HepG2 (cell line): ENCODE measurements around the gene MAPK4. TPM values are rescaled to one million over a fixed set of nuclear protein-coding genes. Genes with fewer than 3 reads are reported as not detected.

Source experiments
- ATAC-seq: fragments of 200-7000 bp; cut with Tn5 transposase; 3 replicates; pipeline ENCODE4 v1.9.1; 2020; ENCODE audit warnings: mild to moderate bottlenecking, moderate library complexity
- BruUV-seq: library from RNA; stranded (reverse); fragments of 400-500 nt; replicated peaks from 2 replicates; lab custom pipeline; 2021; lab: Mats Ljungman, UMichigan
- CTCF ChIA-PET: fragments of 300-600 bp; formaldehyde crosslinking; extraction: SDS; loops from one replicate; lab custom pipeline; 2021; ENCODE audit warnings: low total read pairs, inconsistent platforms, low intra/inter-chr PET ratio; lab: Yijun Ruan, JAX
- POLR2A ChIA-PET: fragments of 350-600 bp; sonication (Branson Sonifier 250); formaldehyde crosslinking; loops from one replicate; lab custom pipeline; 2020; ENCODE audit warnings: antibody characterized with exemption, inconsistent platforms; lab: Yijun Ruan, JAX
- DNase-seq: peaks from one replicate; pipeline ENCODE4 v3.0.0-alpha.2; 2015; ENCODE audit warnings: low spot score
- FAIRE-seq: peaks from 3 replicates; lab custom pipeline; 2011; peaks lifted over from hg19 to GRCh38; lab: Jason Lieb, UNC
- H2AFZ ChIP-seq: one replicate; pipeline ENCODE4 v1.6.1; 2011; ENCODE audit warnings: low read length, inconsistent platforms
- H3K27ac ChIP-seq: fragments of 300-600 bp; 3 replicates; pipeline ENCODE4 v1.8.0; 2011; ENCODE audit warnings: mixed run types, mild to moderate bottlenecking, mixed read lengths, low read length, inconsistent platforms; ENCODE audit not compliant: insufficient read depth; ENCODE audit errors: extremely low read length
- H3K27me3 ChIP-seq, 2 experiments: fragments of 200-600 bp in 1 of 2; 2 replicates in 1 of 2; 3 replicates in 1 of 2; pipeline versions ENCODE4 v1.6.0 to v1.8.0; 2011; ENCODE audit warnings: low read length in 2 of 2, mild to moderate bottlenecking in 2 of 2, moderate library complexity in 2 of 2, inconsistent platforms in 1 of 2; ENCODE audit not compliant: insufficient read depth in 2 of 2, control insufficient read depth in 1 of 2
- H3K36me3 ChIP-seq, 2 experiments: fragments of 200-600 bp in 1 of 2; replicated peaks in 1 of 2; 2 replicates in 1 of 2; 3 replicates in 1 of 2; pipeline versions ENCODE4 v1.5.1 to v1.8.0; 2011; ENCODE audit warnings: low read length in 2 of 2, inconsistent platforms in 1 of 2; ENCODE audit not compliant: insufficient read depth in 2 of 2, control insufficient read depth in 1 of 2
- H3K4me1 ChIP-seq: 2 replicates; pipeline ENCODE4 v1.5.1; 2012; ENCODE audit warnings: low read length, inconsistent platforms; ENCODE audit not compliant: insufficient read depth
- H3K4me2 ChIP-seq: 2 replicates; pipeline ENCODE4 v1.6.0; 2011; ENCODE audit warnings: low read depth, low read length, inconsistent platforms
- H3K4me3 ChIP-seq, 3 experiments: fragments of 200-600 bp in 1 of 3; sonication (generic), shearing (Covaris generic) in 1 of 3; replicated peaks in 1 of 3; 2 replicates each; pipeline ENCODE4 v1.5.1; 2011 to 2016; ENCODE audit warnings: low read length in 3 of 3, inconsistent platforms in 2 of 3, low read depth in 2 of 3, mild to moderate bottlenecking in 2 of 3, control low read depth in 1 of 3, mixed read lengths in 1 of 3; ENCODE audit not compliant: insufficient read depth in 1 of 3
- H3K79me2 ChIP-seq: one replicate; pipeline ENCODE4 v1.6.1; 2011; ENCODE audit warnings: low read length, inconsistent platforms; ENCODE audit not compliant: insufficient read depth
- H3K9ac ChIP-seq: 2 replicates; pipeline ENCODE4 v1.6.0; 2011; ENCODE audit warnings: mild to moderate bottlenecking, low read depth, low read length, inconsistent platforms; ENCODE audit not compliant: insufficient read depth
- H3K9me3 ChIP-seq: 2 replicates; pipeline ENCODE4 v1.5.1; 2012; ENCODE audit warnings: mild to moderate bottlenecking, low read length
- H4K20me1 ChIP-seq: 2 replicates; pipeline ENCODE4 v1.6.0; 2011; ENCODE audit warnings: inconsistent platforms, mild to moderate bottlenecking, low read length, moderate library complexity; ENCODE audit not compliant: insufficient read depth
- DPF2 ChIP-seq: sonication (generic); formaldehyde crosslinking; IDR thresholded peaks from 2 replicates; pipeline ENCODE4 v1.4.0; 2020; ENCODE audit warnings: mild to moderate bottlenecking, low read depth, missing genetic modification reagents, borderline replicate concordance
- FUBP1 ChIP-seq: sonication (generic); formaldehyde crosslinking; IDR thresholded peaks from 2 replicates; pipeline ENCODE4 v1.5.1; 2020; ENCODE audit warnings: missing genetic modification reagents, mild to moderate bottlenecking, borderline replicate concordance
- GABPA ChIP-seq, 2 experiments: IDR thresholded peaks; 2 replicates each; pipeline ENCODE4 v1.6.1; 2011 to 2016; ENCODE audit warnings: low read depth in 2 of 2, low read length in 1 of 2, missing biosample characterization in 1 of 2, missing genetic modification characterization in 1 of 2
- GMEB2 ChIP-seq: IDR thresholded peaks from 2 replicates; pipeline ENCODE4 v1.6.1; 2016; ENCODE audit warnings: missing biosample characterization, missing genetic modification reagents, low read depth
- NR0B2 ChIP-seq: sonication (generic); formaldehyde crosslinking; IDR thresholded peaks from 2 replicates; pipeline ENCODE4 v1.4.0; 2020; ENCODE audit warnings: mild to moderate bottlenecking, missing genetic modification reagents
- SUZ12 ChIP-seq: fragments of 150-350 bp; IDR thresholded peaks from 2 replicates; pipeline ENCODE4 v1.6.1; 2014; ENCODE audit warnings: low read depth, low read length
- YEATS4 ChIP-seq: sonication (generic); formaldehyde crosslinking; IDR thresholded peaks from 2 replicates; pipeline ENCODE4 v1.4.0; 2020; ENCODE audit warnings: missing genetic modification reagents, borderline replicate concordance
- ZKSCAN8 ChIP-seq: IDR thresholded peaks from 2 replicates; pipeline ENCODE4 v1.6.1; 2016; ENCODE audit warnings: borderline replicate concordance, missing genetic modification reagents, missing compliant biosample characterization
- WGBS: methylation state at CpG from one replicate; pipeline ENCODE4 v1.1.6; 2017; ENCODE audit warnings: low lambda C conversion rate; 5-methylcytosine and 5-hydroxymethylcytosine counted together
- in situ Hi-C: cut with HindIII; loops from 2 replicates; pipeline ENCODE4 v1.10.0; 2017; ENCODE audit warnings: low pct_unique_long_range_greater_than_20kb; ENCODE audit not compliant: extremely low pct_ligation_motif_present
- intact Hi-C: fragments of 100-400 bp; cut with micrococcal nuclease; formaldehyde crosslinking; loops from one replicate; pipeline ENCODE4 v1.10.0; 2022; ENCODE audit not compliant: unreplicated experiment
- polyA plus RNA-seq, 8 experiments: library from polyadenylated mRNA; depleted of rRNA in 3 of 8; stranded (reverse) in 7 of 8; unstranded in 1 of 8; fragments of >200 nt; fragmentation: Illumina TruSeq in 4 of 8; extraction: Trizol in 4 of 8; gene quantifications; 2 replicates each; pipeline versions ENCODE4 v1.2.1 to v1.2.3, GENCODE V29; 2011 to 2016; ENCODE audit warnings: low read depth in 4 of 8, missing spikeins in 1 of 8, mixed read lengths in 1 of 8; ENCODE audit not compliant: insufficient read depth in 1 of 8
- total RNA-seq, 5 experiments: library from RNA; depleted of rRNA; stranded (reverse); fragments of >200 nt; fragmentation: Illumina TruSeq; extraction: Trizol; gene quantifications; 2 replicates each; pipeline ENCODE4 v1.2.3, GENCODE V29; 2016; ENCODE audit warnings: low read depth in 1 of 5

MAPK4 gene
- total and polyA plus RNA-seq, 2 of the 13 experiments (the other 11 are each of a cell fraction or from before 2014, with no cell fraction given): not detected

- POLR2A ChIA-PET: no interaction called here
- no peak for ATAC-seq
- 10% methylated on average over 9 of the region's 9 CpGs for WGBS
- Histone ChIP-seq H3K79me2 (no peaks in the 10 kb centered on the region), H2AFZ (no peak overlapping the region), H3K27ac (no peak overlapping the region), H3K9me3 (no peaks in the 10 kb centered on the region), H3K9ac (no peak overlapping the region), H3K4me3 (no peak overlapping the region), H3K4me2 (no peak overlapping the region), H3K4me1 (no peaks in the 10 kb centered on the region), H3K27me3 (peaks cover 2 to 21% of the 10 kb centered on the region in 2 experiments; a peak in 2 of 5 replicates), H3K36me3 (no peaks in the 10 kb centered on the region), H4K20me1 (no peaks in the 10 kb centered on the region)
- no TSS peak for BruUV-seq
- intact Hi-C loops (no loop called here), in situ Hi-C loops (no loop called here)
- CTCF ChIA-PET: no interaction called here
- no peak for FAIRE-seq
- no peak for DNase-seq
- TF ChIP-seq SUZ12 (no peak), DPF2 (CRISPR knock-in tag) (no peak), YEATS4 (CRISPR knock-in tag) (no peak), ZKSCAN8 (CRISPR knock-in tag) (no peak), GABPA (IDR thresholded peaks at IDR 0.05; ENCODE audit: low read depth, low read length) (no peak), GABPA (CRISPR knock-in tag; IDR thresholded peaks at IDR 0.05; ENCODE audit: low read depth) (no peak)
Observed at GRCh38 chr18:50748243-50749229, 188.6 kb downstream of the MAPK4 start.

GRCh38 chr18:50749421-50749820, 189.5 kb downstream of the MAPK4 start:
- H3K27me3 ChIP-seq: peaks cover 2 to 21% of the 10 kb centered on the region in 2 experiments; a peak in 2 of 5 replicates
- no peak overlapping the region for H3K4me3 ChIP-seq
- no peak overlapping the region for H3K9ac ChIP-seq
- FAIRE-seq: no peak
- TF ChIP-seq FUBP1 (CRISPR knock-in tag) (no peak), GMEB2 (no peak), NR0B2 (CRISPR knock-in tag) (no peak)
- no peaks in the 10 kb centered on the region for H3K79me2 ChIP-seq
- ATAC-seq: no peak
- in situ Hi-C loops: no loop called here
- no peak overlapping the region for H3K27ac ChIP-seq
- H3K4me1 ChIP-seq: no peaks in the 10 kb centered on the region
- DNase-seq: no peak
- H3K4me2 ChIP-seq: no peak overlapping the region
- POLR2A ChIA-PET: no interaction called here
- CTCF ChIA-PET: no interaction called here
- intact Hi-C loops: no loop called here
- BruUV-seq: no TSS peak
- H3K9me3 ChIP-seq: no peaks in the 10 kb centered on the region
- no peaks in the 10 kb centered on the region for H3K36me3 ChIP-seq
- no peaks in the 10 kb centered on the region for H4K20me1 ChIP-seq
- 47% methylated on average over 5 of the region's 5 CpGs for WGBS
- no peak overlapping the region for H2AFZ ChIP-seq
